ENCODE measurements around the gene EGF.

EGF gene

GRCh38 chr4:109902559-109903251, 10.0 kb upstream of the EGF start:
- WGBS, result 90% methylated on average over 4 of the region's 8 CpGs
- H2AK5ac ChIP-seq (ENCODE audit: low read length, severe bottlenecking), result no peak overlapping the region
- no peaks in the 10 kb centered on the region for H3K4me1 ChIP-seq (ENCODE audit: control insufficient read depth, insufficient read depth, low read depth, low read length)
- no peak overlapping the region for H3K9ac ChIP-seq (ENCODE audit: low read length)
- H3K79me1 ChIP-seq (replicated peaks; ENCODE audit: low read length, poor library complexity, severe bottlenecking), result no peaks in the 10 kb centered on the region
- no peaks in the 10 kb centered on the region for H3K36me3 ChIP-seq (ENCODE audit: control insufficient read depth in 1 of 2, insufficient read depth in 2 of 2, low read depth in 1 of 2, low read length in 2 of 2)
- no peak overlapping the region for H3K27ac ChIP-seq (ENCODE audit: low read length, poor library complexity, severe bottlenecking)
- no peak overlapping the region for H4K8ac ChIP-seq (ENCODE audit: low read length)
- H2BK12ac ChIP-seq (ENCODE audit: low read length in 2 of 2), result no peak overlapping the region
- no peak overlapping the region for H2BK120ac ChIP-seq (ENCODE audit: low read depth, low read length)
- H3K4ac ChIP-seq (ENCODE audit: low read depth in 1 of 2, low read length in 2 of 2), result no peak overlapping the region
- no peak overlapping the region for H2BK5ac ChIP-seq (ENCODE audit: low read depth, low read length, poor library complexity, severe bottlenecking)
- no peak overlapping the region for H3K4me2 ChIP-seq (ENCODE audit: low read length, poor library complexity, severe bottlenecking)
- no peak overlapping the region for H3K18ac ChIP-seq (ENCODE audit: low read depth in 1 of 2, low read length in 2 of 2)
- no peak overlapping the region for H3K4me3 ChIP-seq (ENCODE audit: insufficient read depth in 1 of 2, low read depth in 1 of 2, low read length in 2 of 2)
- no peaks in the 10 kb centered on the region for H3K27me3 ChIP-seq (ENCODE audit: control insufficient read depth in 1 of 2, insufficient read depth in 1 of 2, low read length in 2 of 2)
- no peak overlapping the region for H2BK15ac ChIP-seq (ENCODE audit: low read depth, poor library complexity, severe bottlenecking)
- DNase-seq, result no peak
- no peak overlapping the region for H3K14ac ChIP-seq (ENCODE audit: low read length in 2 of 2)
- H3K23ac ChIP-seq (ENCODE audit: low read length in 2 of 2), result no peak overlapping the region
- no peak overlapping the region for H4K91ac ChIP-seq (ENCODE audit: low read length)
- no peak overlapping the region for H2AFZ ChIP-seq (ENCODE audit: low read depth, low read length)
- H3K9me3 ChIP-seq (ENCODE audit: control insufficient read depth, low read length), result no peaks in the 10 kb centered on the region

- Histone ChIP-seq H3K23ac (ENCODE audit: low read length in 2 of 2) (no peak overlapping the region), H3K27ac (ENCODE audit: low read length, poor library complexity, severe bottlenecking) (no peak overlapping the region), H3K14ac (ENCODE audit: low read length in 2 of 2) (no peak overlapping the region), H4K91ac (ENCODE audit: low read length) (no peak overlapping the region), H3K4me3 (ENCODE audit: insufficient read depth in 1 of 2, low read depth in 1 of 2, low read length in 2 of 2) (no peak overlapping the region), H3K9me3 (ENCODE audit: control insufficient read depth, low read length) (no peaks in the 10 kb centered on the region), H3K18ac (ENCODE audit: low read depth in 1 of 2, low read length in 2 of 2) (no peak overlapping the region), H2BK120ac (ENCODE audit: low read depth, low read length) (no peak overlapping the region), H2AFZ (ENCODE audit: low read depth, low read length) (no peak overlapping the region), H3K27me3 (ENCODE audit: control insufficient read depth in 1 of 2, insufficient read depth in 1 of 2, low read length in 2 of 2) (peaks cover 0 to 4% of the 10 kb centered on the region in 2 experiments), H3K4me2 (ENCODE audit: low read length, poor library complexity, severe bottlenecking) (no peak overlapping the region), H4K8ac (ENCODE audit: low read length) (no peak overlapping the region), H2BK5ac (ENCODE audit: low read depth, low read length, poor library complexity, severe bottlenecking) (no peak overlapping the region), H3K36me3 (ENCODE audit: control insufficient read depth in 1 of 2, insufficient read depth in 2 of 2, low read depth in 1 of 2, low read length in 2 of 2) (no peaks in the 10 kb centered on the region), H2BK12ac (ENCODE audit: low read length in 2 of 2) (no peak overlapping the region), H3K79me1 (replicated peaks; ENCODE audit: low read length, poor library complexity, severe bottlenecking) (no peaks in the 10 kb centered on the region), H3K4ac (ENCODE audit: low read depth in 1 of 2, low read length in 2 of 2) (no peak overlapping the region), H2AK5ac (ENCODE audit: low read length, severe bottlenecking) (no peak overlapping the region), H3K4me1 (ENCODE audit: control insufficient read depth, insufficient read depth, low read depth, low read length) (peaks cover 4% of the 10 kb centered on the region), H3K9ac (ENCODE audit: low read length) (no peak overlapping the region), H2BK15ac (ENCODE audit: low read depth, poor library complexity, severe bottlenecking) (no peak overlapping the region)
- no peak for DNase-seq
- 100% methylated on average over 1 of the region's 1 CpG for WGBS
Observed at GRCh38 chr4:109908731-109909130, 4.0 kb upstream of the EGF start.

DNA sequence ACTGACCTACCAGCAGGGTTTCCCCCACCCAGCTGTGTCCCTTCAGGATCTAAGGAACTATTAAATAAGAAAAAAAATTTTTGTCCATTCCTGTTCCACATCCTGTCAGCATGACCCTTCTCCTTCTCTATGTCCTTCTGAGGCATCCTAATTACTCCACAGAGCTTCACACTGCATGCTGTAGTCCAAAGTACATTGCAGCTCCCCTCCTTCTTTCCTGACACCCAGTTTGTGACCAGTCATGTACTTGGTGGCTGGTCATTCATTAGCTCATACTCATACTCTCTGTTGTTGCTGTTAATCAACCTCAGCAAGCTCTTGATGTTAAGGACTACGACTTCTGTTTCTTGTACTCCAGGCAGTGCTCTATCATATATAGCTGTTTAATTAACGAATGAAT, 2.4 kb upstream of the EGF start:
- no CpG with 5 or more reads among the region's 2 CpGs for WGBS
- Histone ChIP-seq H3K14ac (ENCODE audit: low read length in 2 of 2) (no peak overlapping the region), H3K18ac (ENCODE audit: low read depth in 1 of 2, low read length in 2 of 2) (no peak overlapping the region), H2BK15ac (ENCODE audit: low read depth, poor library complexity, severe bottlenecking) (no peak overlapping the region), H4K91ac (ENCODE audit: low read length) (no peak overlapping the region), H3K36me3 (ENCODE audit: control insufficient read depth in 1 of 2, insufficient read depth in 2 of 2, low read depth in 1 of 2, low read length in 2 of 2) (no peaks in the 10 kb centered on the region), H3K79me1 (replicated peaks; ENCODE audit: low read length, poor library complexity, severe bottlenecking) (no peaks in the 10 kb centered on the region), H3K23ac (ENCODE audit: low read length in 2 of 2) (no peak overlapping the region), H3K9me3 (ENCODE audit: control insufficient read depth, low read length) (no peaks in the 10 kb centered on the region), H2BK120ac (ENCODE audit: low read depth, low read length) (no peak overlapping the region), H3K27ac (ENCODE audit: low read length, poor library complexity, severe bottlenecking) (no peak overlapping the region), H3K9ac (ENCODE audit: low read length) (no peak overlapping the region), H3K4me3 (ENCODE audit: insufficient read depth in 1 of 2, low read depth in 1 of 2, low read length in 2 of 2) (no peak overlapping the region), H3K4me2 (ENCODE audit: low read length, poor library complexity, severe bottlenecking) (no peak overlapping the region), H2AK5ac (ENCODE audit: low read length, severe bottlenecking) (no peak overlapping the region), H2BK5ac (ENCODE audit: low read depth, low read length, poor library complexity, severe bottlenecking) (no peak overlapping the region), H2AFZ (ENCODE audit: low read depth, low read length) (no peak overlapping the region), H3K27me3 (ENCODE audit: control insufficient read depth in 1 of 2, insufficient read depth in 1 of 2, low read length in 2 of 2) (peaks cover under 1 to 15% of the 10 kb centered on the region in 2 experiments), H3K4ac (ENCODE audit: low read depth in 1 of 2, low read length in 2 of 2) (no peak overlapping the region), H4K8ac (ENCODE audit: low read length) (no peak overlapping the region), H2BK12ac (ENCODE audit: low read length in 2 of 2) (no peak overlapping the region), H3K4me1 (ENCODE audit: control insufficient read depth, insufficient read depth, low read depth, low read length) (peaks cover 4% of the 10 kb centered on the region)
- no peak for DNase-seq

DNA sequence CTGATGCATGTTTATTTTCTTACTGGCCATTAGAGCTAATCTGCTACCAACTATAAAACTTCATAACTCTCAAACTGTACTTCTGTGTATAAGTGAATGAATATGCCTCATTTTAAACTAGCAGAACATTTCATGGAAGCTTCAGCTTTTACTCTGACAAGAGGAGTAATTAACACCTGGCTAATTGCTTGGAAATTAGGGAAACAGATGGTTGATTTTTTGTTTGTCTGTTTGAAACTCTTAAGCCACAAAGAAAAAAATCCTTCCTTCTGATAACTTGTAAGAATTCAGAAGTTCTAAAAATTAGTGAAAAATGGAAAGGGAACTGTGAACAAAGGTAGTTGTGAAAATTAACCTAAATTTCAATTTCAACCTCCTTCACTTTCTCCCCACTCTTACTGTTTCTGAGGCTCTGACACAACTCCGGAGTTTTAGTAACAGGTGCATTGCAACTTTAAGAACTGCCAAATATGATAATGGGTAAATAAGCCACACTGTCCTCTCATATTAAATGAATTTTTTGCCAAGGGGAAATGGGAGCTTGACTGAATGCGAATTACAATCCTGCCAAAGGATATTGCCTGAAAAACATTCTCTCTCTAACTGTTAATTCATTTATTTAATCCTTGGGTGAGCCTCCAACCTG, 1.0 kb downstream of the EGF start:
- Histone ChIP-seq H3K36me3 (ENCODE audit: control insufficient read depth in 1 of 2, insufficient read depth in 2 of 2, low read depth in 1 of 2, low read length in 2 of 2) (no peaks in the 10 kb centered on the region), H3K4me3 (ENCODE audit: insufficient read depth in 1 of 2, low read depth in 1 of 2, low read length in 2 of 2) (peak overlapping the region in 1 of 2 experiments; percentile 60), H3K9ac (ENCODE audit: low read length) (no peak overlapping the region), H4K91ac (ENCODE audit: low read length) (no peak overlapping the region), H2BK15ac (ENCODE audit: low read depth, poor library complexity, severe bottlenecking) (no peak overlapping the region), H3K18ac (ENCODE audit: low read depth in 1 of 2, low read length in 2 of 2) (no peak overlapping the region), H4K8ac (ENCODE audit: low read length) (no peak overlapping the region), H3K27ac (ENCODE audit: low read length, poor library complexity, severe bottlenecking) (no peak overlapping the region), H2BK120ac (ENCODE audit: low read depth, low read length) (no peak overlapping the region), H3K23ac (ENCODE audit: low read length in 2 of 2) (no peak overlapping the region), H3K4me1 (ENCODE audit: control insufficient read depth, insufficient read depth, low read depth, low read length) (peaks cover 4% of the 10 kb centered on the region), H3K9me3 (ENCODE audit: control insufficient read depth, low read length) (no peaks in the 10 kb centered on the region), H3K4me2 (ENCODE audit: low read length, poor library complexity, severe bottlenecking) (no peak overlapping the region), H3K27me3 (ENCODE audit: control insufficient read depth in 1 of 2, insufficient read depth in 1 of 2, low read length in 2 of 2) (peaks cover 3 to 19% of the 10 kb centered on the region in 2 experiments), H2AFZ (ENCODE audit: low read depth, low read length) (no peak overlapping the region), H2AK5ac (ENCODE audit: low read length, severe bottlenecking) (no peak overlapping the region), H2BK12ac (ENCODE audit: low read length in 2 of 2) (no peak overlapping the region), H2BK5ac (ENCODE audit: low read depth, low read length, poor library complexity, severe bottlenecking) (no peak overlapping the region), H3K79me1 (replicated peaks; ENCODE audit: low read length, poor library complexity, severe bottlenecking) (no peaks in the 10 kb centered on the region), H3K14ac (ENCODE audit: low read length in 2 of 2) (no peak overlapping the region), H3K4ac (ENCODE audit: low read depth in 1 of 2, low read length in 2 of 2) (no peak overlapping the region)
- 100% methylated on average over 1 of the region's 2 CpGs for WGBS
- no peak for DNase-seq

Measured in mesenchymal stem cell (in vitro differentiated cells and primary cell).